Mucosa of descending colon (tissue), 3 donors: ENCODE measurements around the gene VRK3. TPM values are rescaled to one million over a fixed set of nuclear protein-coding genes. Genes with fewer than 3 reads are reported as not detected.

ENCODE experiments used
- ATAC-seq: fragments of 200-7000 bp; cut with Tn5 transposase; one replicate; pipeline ENCODE4 v1.9.1; 2020; ENCODE audit warnings: mild to moderate bottlenecking, moderate library complexity
- DNase-seq, 3 donors: peaks; one replicate each; pipeline ENCODE4 v3.0.0-alpha.2; 2020
- H3K36me3 ChIP-seq: fragments of 200-600 bp; one replicate; pipeline ENCODE4 v1.8.0; 2021; ENCODE audit warnings: low read depth, mild to moderate bottlenecking
- H3K4me1 ChIP-seq: fragments of 200-600 bp; one replicate; pipeline ENCODE4 v1.8.0; 2021; ENCODE audit warnings: low read depth, mild to moderate bottlenecking
- H3K4me3 ChIP-seq: fragments of 200-600 bp; one replicate; pipeline ENCODE4 v1.8.0; 2021; ENCODE audit warnings: mild to moderate bottlenecking
- H3K9me3 ChIP-seq: fragments of 200-600 bp; one replicate; pipeline ENCODE4 v1.8.0; 2021; ENCODE audit warnings: mild to moderate bottlenecking
- CTCF ChIP-seq: fragments of 200-600 bp; IDR thresholded peaks from one replicate; pipeline ENCODE4 v1.8.0; 2022; ENCODE audit warnings: antibody characterized with exemption, mild to moderate bottlenecking
- intact Hi-C, 2 donors: fragments of 100-400 bp; cut with DNase I in 1 of 2; cut with micrococcal nuclease in 1 of 2; formaldehyde crosslinking; loops; one replicate each; pipeline versions ENCODE4 v1.11.0 to v1.11.1; 2022; cut with DNase I, micrococcal nuclease
- total RNA-seq, 3 donors: library from RNA; stranded (reverse); fragmentation: NEBNext Ultra II Directional in 2 of 3; extraction: Animal tissue kit (Norgen Biotek cat#: 25700) in 2 of 3; gene quantifications; one replicate each; pipeline versions ENCODE4 v1.2.1 to v1.2.4, GENCODE V29; 2021 to 2023
- donor health status: DM: no; HTN: no; CAD: no; lungs with moderate emphysema.
- donor health status: DM: no; HTN: no; CAD: no.
- donor health status: DM: no; HTN: yes; CAD: no.

The VRK3 gene
- total RNA-seq, 3 donors from 2014 or later = 53.8 to 72.9 (median 62.7) TPM

- Histone ChIP-seq H3K4me3 (no peak overlapping the region), H3K4me1 (peaks cover 5% of the 10 kb centered on the region), H3K9me3 (no peaks in the 10 kb centered on the region), H3K36me3 (peaks cover 8% of the 10 kb centered on the region)
- no peak for TF ChIP-seq CTCF
- ATAC-seq = peak; percentile 46
- intact Hi-C loops = no loop called here
- peak in 2 of 3 donors; percentile 43 to 44 for DNase-seq
Measured at GRCh38 chr19:50008532-50008931, 16.6 kb downstream of the VRK3 start.

- peaks cover 5% of the 10 kb centered on the region for H3K4me1 ChIP-seq
- intact Hi-C loops = no loop called here
- DNase-seq (no peak), ATAC-seq (no peak)
- no peak overlapping the region for H3K4me3 ChIP-seq
- TF ChIP-seq CTCF = no peak
- H3K9me3 ChIP-seq = no peaks in the 10 kb centered on the region
- peaks cover 9% of the 10 kb centered on the region for H3K36me3 ChIP-seq
Measured at GRCh38 chr19:50007947-50008346, 17.2 kb downstream of the VRK3 start.

- no peak for TF ChIP-seq CTCF
- ATAC-seq (no peak), DNase-seq (no peak)
- intact Hi-C loops = no loop called here
- H3K4me3 ChIP-seq = no peak overlapping the region
- no peaks in the 10 kb centered on the region for H3K9me3 ChIP-seq
- H3K4me1 ChIP-seq = peaks cover 5% of the 10 kb centered on the region
- H3K36me3 ChIP-seq = peaks cover 9% of the 10 kb centered on the region
Measured at GRCh38 chr19:50007170-50007569, 18.0 kb downstream of the VRK3 start.

- no peaks in the 10 kb centered on the region for H3K9me3 ChIP-seq
- H3K4me3 ChIP-seq = no peak overlapping the region
- ATAC-seq (no peak), DNase-seq (no peak)
- no peak for TF ChIP-seq CTCF
- peaks cover 11% of the 10 kb centered on the region for H3K36me3 ChIP-seq
- peaks cover 5% of the 10 kb centered on the region for H3K4me1 ChIP-seq
- intact Hi-C loops = no loop called here
Measured at GRCh38 chr19:50005428-50005827, 19.7 kb downstream of the VRK3 start.

- no peak for TF ChIP-seq CTCF
- Histone ChIP-seq H3K9me3 (no peaks in the 10 kb centered on the region), H3K36me3 (peaks cover 17% of the 10 kb centered on the region), H3K4me3 (no peak overlapping the region), H3K4me1 (peaks cover 5% of the 10 kb centered on the region)
- ATAC-seq (peak; percentile 56), DNase-seq (peak in 1 of 3 donors; percentile 18)
- intact Hi-C loops = no loop called here
Measured at GRCh38 chr19:50003810-50004419, 21.3 kb downstream of the VRK3 start.
